CD4-positive, CD25-positive, alpha-beta regulatory T cell (primary cell): Measurements from ENCODE around the gene CDK5R1. TPM values are rescaled to one million over a fixed set of nuclear protein-coding genes. Genes with fewer than 3 reads are reported as not detected.

Source experiments
- ATAC-seq, 2 donors: fragments of 150-1000 bp; cut with Tn5 transposase; one replicate each; pipeline ENCODE4 v1.10.0; 2021; ENCODE audit warnings: low read depth in 2 of 2, moderate number of reproducible peaks in 2 of 2, moderate library complexity in 1 of 2
- DNase-seq, 3 donors: peaks; one replicate each; pipeline versions ENCODE4 v3.0.0 to v3.0.0-alpha.2; 2012 to 2022; ENCODE audit warnings: mixed read lengths in 1 of 3
- H3K27ac ChIP-seq: one replicate; pipeline ENCODE4 v1.7.0; 2013; ENCODE audit warnings: mild to moderate bottlenecking, low read length; ENCODE audit not compliant: insufficient read depth, poor library complexity, severe bottlenecking
- H3K27me3 ChIP-seq: one replicate; pipeline ENCODE4 v1.7.0; 2013; ENCODE audit warnings: low read length; ENCODE audit not compliant: control insufficient read depth, insufficient read depth
- H3K36me3 ChIP-seq: one replicate; pipeline ENCODE4 v1.7.0; 2013; ENCODE audit warnings: mild to moderate bottlenecking, low read length, moderate library complexity; ENCODE audit not compliant: control insufficient read depth, insufficient read depth
- H3K4me1 ChIP-seq: 2 replicates; pipeline ENCODE4 v1.7.0; 2013; ENCODE audit warnings: mild to moderate bottlenecking, low read length; ENCODE audit not compliant: insufficient read depth, control insufficient read depth, poor library complexity, severe bottlenecking
- H3K4me3 ChIP-seq: one replicate; pipeline ENCODE4 v1.7.0; 2013; ENCODE audit warnings: low read depth, mild to moderate bottlenecking, low read length, moderate library complexity
- H3K9me3 ChIP-seq, 2 experiments: 1 replicate in 1 of 2; 2 replicates in 1 of 2; pipeline ENCODE4 v1.7.0; 2013; ENCODE audit warnings: low read length in 2 of 2, mild to moderate bottlenecking in 1 of 2, moderate library complexity in 1 of 2; ENCODE audit not compliant: control insufficient read depth in 2 of 2
- H3K27ac Mint-ChIP-seq, 3 donors: one replicate each; pipeline ENCODE4 v1.8.0; 2020 to 2022; ENCODE audit warnings: mild to moderate bottlenecking in 3 of 3, mixed read lengths in 3 of 3, moderate library complexity in 2 of 3
- H3K27me3 Mint-ChIP-seq: one replicate; pipeline ENCODE4 v1.8.0; 2022; ENCODE audit warnings: mild to moderate bottlenecking, mixed read lengths
- H3K36me3 Mint-ChIP-seq: one replicate; pipeline ENCODE4 v1.8.0; 2020; ENCODE audit warnings: mixed read lengths
- H3K4me1 Mint-ChIP-seq, 4 donors: one replicate each; pipeline ENCODE4 v1.8.0; 2020 to 2022; ENCODE audit warnings: mixed read lengths in 4 of 4, mild to moderate bottlenecking in 1 of 4
- H3K4me3 Mint-ChIP-seq, 4 donors: one replicate each; pipeline ENCODE4 v1.8.0; 2020 to 2022; ENCODE audit warnings: mild to moderate bottlenecking in 4 of 4, mixed read lengths in 4 of 4, moderate library complexity in 3 of 4
- H3K9me3 Mint-ChIP-seq, 7 donors: one replicate each; pipeline ENCODE4 v1.8.0; 2020 to 2022; ENCODE audit warnings: mixed read lengths in 7 of 7, mild to moderate bottlenecking in 3 of 7, moderate library complexity in 2 of 7
- polyA plus RNA-seq, 4 donors: library from polyadenylated mRNA; unstranded; fragments of 300-500 nt; fragmentation: Illumina TruSeq; gene quantifications; one replicate each; pipeline ENCODE4 v1.2.3, GENCODE V29; 2021
- total RNA-seq: library from RNA; stranded (reverse); gene quantifications from one replicate; pipeline ENCODE4 v1.2.3, GENCODE V29; 2022

The CDK5R1 gene
- total and polyA plus RNA-seq, 5 donors from 2014 or later = 3.5 to 8.9 (median 6.3) TPM

DNA sequence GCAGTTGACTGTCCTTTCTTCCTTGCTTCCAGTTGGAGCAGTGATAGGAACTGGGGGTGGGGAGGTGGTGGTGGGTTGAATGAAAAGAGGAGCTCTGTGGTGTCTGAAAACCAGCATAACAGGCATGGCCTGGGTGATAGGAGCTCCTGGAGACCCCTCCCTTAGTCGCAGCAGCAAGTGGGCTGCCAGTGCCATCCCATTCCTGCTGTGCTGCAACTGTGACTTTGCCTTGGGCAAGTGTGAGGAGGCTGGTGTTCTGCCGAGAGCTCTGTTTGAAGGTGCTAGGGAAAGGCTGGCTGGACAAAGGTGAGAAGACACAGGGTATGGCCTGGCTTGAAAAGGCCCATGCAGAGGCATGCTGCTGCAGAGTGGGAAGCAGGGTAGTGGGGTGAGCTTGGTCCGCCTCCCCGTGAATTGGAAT, 2.7 kb upstream of the CDK5R1 start:
- ATAC-seq (no peak), DNase-seq (no peak)
- Mint-ChIP-seq H3K9me3 (no peaks in the 10 kb centered on the region), H3K4me3 (peak overlapping the region; percentile 4 to 84 (median 48)), H3K4me1 (peaks cover 0 to 31% (median 11%) of the 10 kb centered on the region in 4 donors), H3K36me3 (peaks cover 35% of the 10 kb centered on the region), H3K27me3 (no peaks in the 10 kb centered on the region), H3K27ac (peak overlapping the region; percentile 31 to 94 (median 58))
- H3K27me3 ChIP-seq = no peaks in the 10 kb centered on the region
- peak overlapping the region; percentile 57 for H3K27ac ChIP-seq
- peaks cover 31% of the 10 kb centered on the region for H3K36me3 ChIP-seq
- no peak overlapping the region for H3K4me3 ChIP-seq
- peaks cover 28% of the 10 kb centered on the region for H3K4me1 ChIP-seq
- H3K9me3 ChIP-seq = no peaks in the 10 kb centered on the region

DNA sequence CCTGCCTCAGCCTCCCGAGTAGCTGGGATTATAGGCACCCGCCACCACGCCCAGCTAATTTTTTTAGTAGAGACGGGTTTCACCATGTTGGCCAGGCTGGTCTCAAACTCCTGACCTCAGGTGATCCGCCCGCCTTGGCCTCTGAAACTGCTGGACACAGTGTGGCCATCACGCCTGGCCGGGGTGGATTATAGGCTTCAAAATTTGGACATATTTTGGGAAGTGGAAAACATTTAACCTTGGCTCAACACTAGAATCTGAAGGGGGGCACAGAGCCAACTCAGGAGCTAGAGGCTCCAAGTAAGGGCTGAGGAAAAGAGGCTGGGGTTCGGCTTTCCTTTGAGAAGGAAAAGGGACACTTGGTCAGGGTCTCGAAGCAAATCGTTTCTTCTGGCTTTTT, 2.2 kb upstream of the CDK5R1 start:
- H3K27me3 ChIP-seq = no peaks in the 10 kb centered on the region
- Mint-ChIP-seq H3K4me1 (peaks cover 0 to 37% (median 13%) of the 10 kb centered on the region in 4 donors), H3K27ac (peak overlapping the region in 2 of 3 donors; percentile 58 to 83), H3K9me3 (no peaks in the 10 kb centered on the region), H3K27me3 (no peaks in the 10 kb centered on the region), H3K36me3 (peaks cover 35% of the 10 kb centered on the region), H3K4me3 (peak overlapping the region in 2 of 4 donors; percentile 61 to 84)
- no peak for DNase-seq
- ATAC-seq = no peak
- H3K9me3 ChIP-seq = no peaks in the 10 kb centered on the region
- peaks cover 34% of the 10 kb centered on the region for H3K4me1 ChIP-seq
- no peak overlapping the region for H3K27ac ChIP-seq
- peaks cover 25% of the 10 kb centered on the region for H3K36me3 ChIP-seq
- H3K4me3 ChIP-seq = no peak overlapping the region

DNA sequence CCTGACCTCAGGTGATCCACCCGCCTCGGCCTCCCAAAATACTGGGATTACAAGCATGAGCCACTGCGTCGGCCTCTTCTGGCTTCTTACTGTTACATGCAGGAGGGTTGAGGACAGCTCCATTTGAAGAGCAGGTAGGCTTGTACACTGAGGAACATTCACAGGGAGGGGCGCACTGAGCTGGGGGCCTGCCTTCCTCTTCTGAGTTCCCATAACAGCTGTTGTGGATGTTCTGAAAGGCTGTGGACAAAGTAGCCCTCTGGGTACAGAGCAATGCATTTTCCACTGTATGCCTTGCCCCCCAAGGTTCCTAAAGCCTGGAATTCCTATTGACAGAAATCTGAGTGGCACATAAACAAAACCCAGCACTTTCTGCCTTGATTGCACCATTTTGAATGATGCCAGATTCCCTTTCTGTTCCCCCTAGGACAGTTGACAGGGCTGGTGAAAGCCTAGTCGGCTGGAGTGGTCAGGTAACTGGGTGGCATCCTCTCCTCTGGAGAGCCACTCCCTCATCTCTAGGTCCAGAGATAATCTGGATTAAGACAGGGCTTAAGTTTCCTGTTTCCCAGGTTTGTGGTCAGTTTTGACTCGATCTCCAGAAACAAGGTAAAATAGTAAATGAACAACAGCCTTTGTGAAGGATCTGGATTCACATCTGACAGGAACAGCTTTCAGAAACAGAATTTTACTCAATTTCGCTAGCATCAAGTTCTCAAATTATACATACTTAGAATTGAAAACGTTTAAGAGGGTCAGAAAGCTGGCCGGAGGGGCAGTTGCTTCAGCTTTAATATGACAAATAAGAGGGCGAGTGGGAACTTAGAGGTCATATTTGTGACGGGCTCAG, 1.3 kb upstream of the CDK5R1 start:
- peak overlapping the region; percentile 51 for H3K27ac ChIP-seq
- H3K4me3 Mint-ChIP-seq = peak overlapping the region; percentile 83 to 92 (median 85)
- no peak for ATAC-seq

DNA sequence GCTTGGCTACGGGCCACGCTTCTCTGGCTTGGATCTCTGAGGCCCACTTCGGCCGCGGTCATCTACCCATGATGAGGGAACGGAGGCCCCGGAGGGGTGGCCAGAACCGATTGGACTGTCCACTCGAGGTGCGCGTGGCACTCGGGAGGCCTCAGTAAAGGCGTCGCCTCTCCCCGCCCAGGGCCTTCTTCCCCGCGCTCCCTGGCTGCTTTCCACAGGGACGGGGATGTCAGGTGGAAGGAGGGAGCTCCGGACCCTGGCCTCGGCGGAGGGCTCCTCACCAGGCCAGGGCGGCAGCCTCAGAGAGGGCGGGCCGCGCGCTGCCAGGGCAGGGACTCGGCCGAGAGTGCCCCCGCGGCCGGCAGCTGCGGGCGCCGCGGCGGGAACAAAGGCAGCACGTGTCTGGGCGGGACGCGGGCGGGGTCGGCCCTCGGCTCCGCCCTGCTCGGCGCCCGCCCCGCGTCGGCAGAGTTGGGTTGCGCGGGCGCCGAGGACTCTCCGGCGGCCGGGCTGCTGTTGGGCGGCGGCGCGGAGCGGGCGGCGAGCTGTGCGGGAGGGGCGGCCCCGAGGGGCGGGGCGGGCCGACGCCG, 587 bp upstream of the CDK5R1 start:
- H3K9me3 Mint-ChIP-seq = no peaks in the 10 kb centered on the region
- H3K4me1 Mint-ChIP-seq = peaks cover 0 to 53% (median 16%) of the 10 kb centered on the region in 4 donors
- Histone ChIP-seq H3K4me1 (peaks cover 43% of the 10 kb centered on the region), H3K27me3 (no peaks in the 10 kb centered on the region), H3K36me3 (peaks cover 14% of the 10 kb centered on the region), H3K27ac (peak overlapping the region; percentile 51), H3K4me3 (no peak overlapping the region), H3K9me3 (no peaks in the 10 kb centered on the region)
- DNase-seq (peak; percentile 67 to 76 (median 73)), ATAC-seq (peak; percentile 72 to 79)
- H3K27me3 Mint-ChIP-seq = no peaks in the 10 kb centered on the region
- peaks cover 30% of the 10 kb centered on the region for H3K36me3 Mint-ChIP-seq
- peak overlapping the region; percentile 83 to 92 (median 85) for H3K4me3 Mint-ChIP-seq
- peak overlapping the region in 1 of 3 donors; percentile 73 for H3K27ac Mint-ChIP-seq

More for the DNA sequence above, 1.3 kb upstream of the CDK5R1 start:
- no peaks in the 10 kb centered on the region for H3K27me3 Mint-ChIP-seq
- Histone ChIP-seq H3K36me3 (peaks cover 21% of the 10 kb centered on the region), H3K27me3 (no peaks in the 10 kb centered on the region), H3K4me1 (peaks cover 42% of the 10 kb centered on the region), H3K9me3 (no peaks in the 10 kb centered on the region), H3K4me3 (no peak overlapping the region)
- H3K9me3 Mint-ChIP-seq = no peaks in the 10 kb centered on the region
- peak overlapping the region in 2 of 3 donors; percentile 73 to 83 for H3K27ac Mint-ChIP-seq
- peaks cover 0 to 46% (median 15%) of the 10 kb centered on the region in 4 donors for H3K4me1 Mint-ChIP-seq
- peaks cover 32% of the 10 kb centered on the region for H3K36me3 Mint-ChIP-seq
- no peak for DNase-seq

DNA sequence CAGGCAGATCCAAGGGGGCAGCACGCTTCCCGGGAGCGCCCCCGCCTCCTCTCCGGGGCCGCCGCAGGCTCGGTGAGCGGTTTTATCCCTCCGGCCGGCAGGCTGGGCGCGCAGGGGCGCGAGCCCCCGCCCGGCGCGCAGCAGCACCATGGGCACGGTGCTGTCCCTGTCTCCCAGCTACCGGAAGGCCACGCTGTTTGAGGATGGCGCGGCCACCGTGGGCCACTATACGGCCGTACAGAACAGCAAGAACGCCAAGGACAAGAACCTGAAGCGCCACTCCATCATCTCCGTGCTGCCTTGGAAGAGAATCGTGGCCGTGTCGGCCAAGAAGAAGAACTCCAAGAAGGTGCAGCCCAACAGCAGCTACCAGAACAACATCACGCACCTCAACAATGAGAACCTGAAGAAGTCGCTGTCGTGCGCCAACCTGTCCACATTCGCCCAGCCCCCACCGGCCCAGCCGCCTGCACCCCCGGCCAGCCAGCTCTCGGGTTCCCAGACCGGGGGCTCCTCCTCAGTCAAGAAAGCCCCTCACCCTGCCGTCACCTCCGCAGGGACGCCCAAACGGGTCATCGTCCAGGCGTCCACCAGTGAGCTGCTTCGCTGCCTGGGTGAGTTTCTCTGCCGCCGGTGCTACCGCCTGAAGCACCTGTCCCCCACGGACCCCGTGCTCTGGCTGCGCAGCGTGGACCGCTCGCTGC, 832 bp downstream of the CDK5R1 start:
- DNase-seq (no peak), ATAC-seq (no peak)
- Histone ChIP-seq H3K4me3 (peak overlapping the region; percentile 80), H3K36me3 (peaks cover 7% of the 10 kb centered on the region), H3K27ac (peak overlapping the region; percentile 23), H3K27me3 (no peaks in the 10 kb centered on the region), H3K4me1 (peaks cover 57% of the 10 kb centered on the region), H3K9me3 (no peaks in the 10 kb centered on the region)
- Mint-ChIP-seq H3K4me1 (peaks cover 6 to 67% (median 24%) of the 10 kb centered on the region in 4 donors), H3K4me3 (peak overlapping the region; percentile 87 to 94 (median 91)), H3K9me3 (no peaks in the 10 kb centered on the region), H3K27me3 (no peaks in the 10 kb centered on the region), H3K27ac (peak overlapping the region; percentile 21 to 91 (median 87)), H3K36me3 (peaks cover 27% of the 10 kb centered on the region)

DNA sequence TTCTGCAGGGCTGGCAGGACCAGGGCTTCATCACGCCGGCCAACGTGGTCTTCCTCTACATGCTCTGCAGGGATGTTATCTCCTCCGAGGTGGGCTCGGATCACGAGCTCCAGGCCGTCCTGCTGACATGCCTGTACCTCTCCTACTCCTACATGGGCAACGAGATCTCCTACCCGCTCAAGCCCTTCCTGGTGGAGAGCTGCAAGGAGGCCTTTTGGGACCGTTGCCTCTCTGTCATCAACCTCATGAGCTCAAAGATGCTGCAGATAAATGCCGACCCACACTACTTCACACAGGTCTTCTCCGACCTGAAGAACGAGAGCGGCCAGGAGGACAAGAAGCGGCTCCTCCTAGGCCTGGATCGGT, 1.4 kb downstream of the CDK5R1 start:
- Mint-ChIP-seq H3K4me1 (peaks cover 9 to 72% (median 29%) of the 10 kb centered on the region in 4 donors), H3K27ac (peak overlapping the region; percentile 87 to 91 (median 90)), H3K27me3 (no peaks in the 10 kb centered on the region), H3K9me3 (no peaks in the 10 kb centered on the region), H3K4me3 (peak overlapping the region; percentile 87 to 94 (median 91)), H3K36me3 (peaks cover 27% of the 10 kb centered on the region)
- no peaks in the 10 kb centered on the region for H3K27me3 ChIP-seq
- peaks cover 7% of the 10 kb centered on the region for H3K36me3 ChIP-seq
- peak overlapping the region; percentile 48 for H3K4me3 ChIP-seq
- DNase-seq = no peak
- H3K27ac ChIP-seq = no peak overlapping the region
- peaks cover 62% of the 10 kb centered on the region for H3K4me1 ChIP-seq
- no peak for ATAC-seq
- H3K9me3 ChIP-seq = no peaks in the 10 kb centered on the region

DNA sequence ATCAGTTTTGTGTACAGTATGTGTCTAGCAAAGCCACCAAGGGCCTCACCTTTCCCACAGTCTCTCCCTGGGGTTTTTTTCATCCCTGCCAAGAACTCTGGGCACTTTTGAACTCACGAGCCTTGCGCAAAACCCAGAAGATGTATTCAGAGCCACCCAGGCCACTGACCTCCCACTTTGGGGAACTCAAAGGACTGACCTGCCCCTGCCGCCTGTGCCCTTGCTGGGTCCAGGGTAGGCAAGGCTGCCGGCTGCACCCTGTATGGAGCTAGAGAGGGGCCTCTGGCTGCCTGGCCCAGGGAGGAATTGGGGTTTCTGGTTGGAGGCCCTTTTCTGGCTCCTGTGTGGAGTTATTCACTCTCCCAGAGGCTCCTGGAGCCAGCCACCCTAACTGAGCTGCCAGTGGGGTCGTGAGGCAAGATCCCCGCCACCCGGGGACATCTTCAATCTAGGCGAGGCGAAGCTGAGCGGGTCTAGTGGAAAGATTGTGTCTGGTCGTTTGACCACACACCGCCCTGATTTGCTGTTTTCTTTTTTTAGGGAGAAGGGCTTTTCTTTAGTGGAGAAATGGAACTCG, 1.9 kb downstream of the CDK5R1 start:
- Histone ChIP-seq H3K9me3 (no peaks in the 10 kb centered on the region), H3K4me3 (peak overlapping the region; percentile 48), H3K27ac (no peak overlapping the region), H3K36me3 (peaks cover 7% of the 10 kb centered on the region), H3K27me3 (no peaks in the 10 kb centered on the region), H3K4me1 (peaks cover 68% of the 10 kb centered on the region)
- Mint-ChIP-seq H3K9me3 (no peaks in the 10 kb centered on the region), H3K4me1 (peaks cover 9 to 73% (median 27%) of the 10 kb centered on the region in 4 donors), H3K27me3 (no peaks in the 10 kb centered on the region), H3K27ac (peak overlapping the region; percentile 81 to 90 (median 87)), H3K36me3 (peaks cover 27% of the 10 kb centered on the region), H3K4me3 (peak overlapping the region; percentile 87 to 94 (median 91))
- ATAC-seq (no peak), DNase-seq (no peak)
